GM18526 (cell line): ENCODE results near the gene SGK1.

Source experiments
- POLR2A ChIP-seq: IDR thresholded peaks from 3 replicates; pipeline ENCODE4 v1.6.1; 2011; ENCODE audit not compliant: insufficient read length; ENCODE audit errors: extremely low read depth

The SGK1 gene

DNA sequence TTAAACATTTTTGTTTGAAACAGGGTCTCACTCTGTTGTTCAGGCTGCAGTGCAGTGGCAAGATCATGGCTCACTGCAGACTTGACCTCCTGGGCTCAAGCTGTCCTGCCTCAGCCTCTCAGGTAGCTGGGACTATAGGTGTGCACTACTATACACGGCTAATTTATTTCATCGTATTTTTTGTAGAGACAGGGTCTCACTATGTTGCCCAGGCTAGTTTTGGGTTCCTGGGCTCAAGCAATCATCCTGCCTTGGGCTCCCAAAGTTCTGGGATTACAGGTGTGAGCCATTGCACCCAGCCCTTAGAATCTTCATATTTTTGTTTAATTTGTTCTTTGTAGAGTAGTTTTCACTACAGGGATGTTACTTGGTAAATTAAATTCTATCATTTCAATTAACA lies 67.1 kb downstream of the SGK1 start:
- TF ChIP-seq POLR2A = no peak

- TF ChIP-seq POLR2A = no peak
Measured at GRCh38 chr6:134249759-134250602, 67.9 kb downstream of the SGK1 start.

DNA sequence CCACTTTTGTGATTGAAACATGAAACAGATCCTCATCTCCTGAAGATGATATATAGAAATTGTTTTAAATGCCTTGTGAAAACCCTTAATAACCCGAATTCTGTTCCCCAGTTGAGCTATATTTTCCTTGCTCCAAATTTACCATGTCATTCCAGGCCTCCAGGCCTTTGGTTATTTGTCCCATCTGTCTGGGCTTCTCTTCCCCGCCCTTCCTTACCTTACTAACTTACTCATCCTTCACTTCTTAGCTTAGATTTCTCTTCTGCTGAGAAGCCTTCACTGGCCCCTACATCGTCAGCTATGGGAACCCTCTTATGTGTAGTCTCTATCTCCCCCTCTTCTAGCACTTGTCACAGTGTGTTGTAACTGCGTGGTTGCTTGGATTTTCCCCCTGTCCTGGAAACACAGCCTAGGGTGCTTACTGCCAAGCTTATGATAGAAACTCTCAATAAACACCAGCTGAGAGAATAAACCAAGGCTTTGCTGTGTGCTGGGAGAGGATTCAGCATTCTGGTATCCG lies 68.6 kb downstream of the SGK1 start:
- no peak for TF ChIP-seq POLR2A

DNA sequence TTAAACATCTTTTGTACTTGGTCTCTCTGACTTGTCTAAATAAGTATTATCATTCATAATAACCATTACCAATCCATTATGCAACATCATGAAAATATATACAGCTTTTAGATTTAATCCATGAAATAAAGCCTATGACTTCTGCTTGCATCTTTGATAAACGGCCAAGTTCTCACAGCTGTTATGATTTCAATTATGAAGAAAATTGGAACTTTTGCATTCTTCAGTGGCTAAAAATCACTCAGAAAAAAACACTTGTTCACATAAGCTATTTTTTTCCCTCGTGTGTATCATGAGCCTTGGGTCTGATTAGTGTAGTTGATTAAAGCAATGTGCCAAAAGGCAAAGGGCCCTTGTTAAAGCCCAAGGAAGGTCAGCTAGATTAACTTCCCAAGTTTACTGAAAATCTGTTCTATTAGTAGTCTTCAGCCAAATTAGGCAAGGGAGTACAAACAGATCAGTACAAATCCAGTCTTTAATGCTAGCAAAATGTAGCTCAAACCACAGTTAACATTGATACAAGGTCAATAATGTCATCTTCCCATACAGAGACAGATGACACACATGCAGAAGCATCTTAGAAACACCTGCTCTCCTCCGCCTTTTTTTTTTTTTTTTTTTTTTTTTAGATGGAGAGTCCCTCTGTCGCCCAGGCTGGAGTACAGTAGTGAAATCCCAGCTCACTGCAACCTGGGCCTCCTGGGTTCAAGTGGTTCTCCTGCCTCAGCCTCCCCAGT lies 69.9 kb downstream of the SGK1 start:
- TF ChIP-seq POLR2A = no peak

DNA sequence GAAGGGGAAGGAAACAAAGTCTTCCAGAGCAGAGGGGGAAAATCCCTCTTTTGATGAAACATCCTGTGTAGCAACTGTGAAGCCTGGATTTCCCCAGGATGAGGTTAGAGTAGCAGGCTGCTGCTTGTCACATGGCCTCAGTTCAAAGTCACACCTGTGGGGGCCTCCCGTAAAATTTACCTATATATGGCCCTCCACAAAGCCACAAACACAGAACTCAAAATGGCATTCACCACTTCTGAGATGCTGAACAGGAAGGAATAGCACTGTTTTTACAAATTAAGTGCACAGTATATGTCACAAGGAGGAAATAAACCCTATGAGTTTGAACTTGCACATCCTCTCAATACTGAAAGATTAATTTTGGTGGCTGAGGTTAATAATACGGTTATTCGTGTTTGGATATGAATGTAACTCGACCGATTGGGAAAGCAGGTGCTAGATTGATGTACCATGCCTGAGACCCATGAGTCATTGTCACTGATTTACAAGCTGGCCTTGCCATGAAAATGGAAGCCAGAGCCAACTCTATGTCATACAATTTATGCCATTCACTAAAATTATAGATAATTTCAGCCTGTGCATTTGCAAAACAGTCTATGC lies 70.6 kb downstream of the SGK1 start:
- TF ChIP-seq POLR2A = no peak

DNA sequence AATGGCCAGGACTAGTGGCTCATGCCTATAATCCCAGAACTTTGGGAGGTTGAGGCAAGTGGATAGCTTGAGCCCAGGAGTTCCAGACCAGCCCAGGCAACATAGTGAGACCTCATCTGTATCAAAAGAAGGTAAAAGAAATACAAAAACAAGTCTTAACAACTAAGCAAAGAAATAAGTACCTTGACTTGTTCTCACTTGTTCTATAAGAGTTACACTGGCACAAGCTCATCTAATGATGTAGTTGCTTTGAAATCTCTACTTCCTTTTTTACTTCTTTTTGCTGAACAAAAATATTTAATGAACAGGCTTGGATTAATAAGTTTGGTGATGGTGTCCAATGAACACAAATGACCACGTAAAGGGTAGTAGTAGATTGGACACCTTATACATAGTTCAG lies 72.2 kb downstream of the SGK1 start:
- TF ChIP-seq POLR2A = no peak

GRCh38 chr6:134245041-134245440 lies 72.9 kb downstream of the SGK1 start:
- TF ChIP-seq POLR2A = no peak

- no peak for TF ChIP-seq POLR2A
Measured at GRCh38 chr6:134240665-134241431, 77.1 kb downstream of the SGK1 start.

DNA sequence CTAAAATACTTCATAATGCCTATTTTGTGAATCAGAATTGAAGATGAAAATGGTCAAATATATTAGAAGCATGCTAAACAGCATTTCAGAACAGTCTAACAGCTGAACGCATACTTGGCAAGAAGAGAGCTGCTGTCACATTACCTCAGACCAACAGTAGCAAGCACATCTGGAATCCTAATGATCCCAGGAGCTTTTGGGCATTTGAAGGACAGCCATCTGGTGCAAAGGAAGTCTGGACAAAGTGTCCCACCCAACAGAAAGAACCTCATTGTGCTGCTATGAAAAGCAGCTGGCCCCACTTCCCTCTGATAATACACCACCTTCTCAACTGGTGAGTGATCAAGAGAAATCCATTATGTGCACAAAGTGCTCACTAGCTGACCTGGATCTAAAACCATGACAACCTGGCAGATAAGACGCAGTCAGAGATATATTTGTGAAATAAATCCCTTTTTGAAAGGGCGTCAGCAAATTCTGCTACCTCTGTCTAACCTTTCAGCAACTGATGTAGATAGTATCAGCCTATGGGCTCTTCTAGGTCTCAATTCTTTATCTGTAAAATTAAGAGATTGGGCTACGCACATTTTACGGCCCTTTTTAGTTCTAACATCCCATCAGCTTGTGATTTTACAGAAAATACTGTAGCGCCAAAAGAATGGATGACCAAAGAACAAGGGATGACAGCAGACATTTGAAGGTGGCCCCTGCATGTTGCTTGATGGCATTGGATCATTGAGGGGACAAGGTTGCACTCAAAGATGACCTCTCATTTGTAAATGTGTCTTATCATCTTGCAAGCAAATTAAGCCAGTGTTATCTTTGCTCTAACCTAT lies 78.7 kb downstream of the SGK1 start:
- TF ChIP-seq POLR2A = no peak

GRCh38 chr6:134238006-134238405 lies 79.9 kb downstream of the SGK1 start:
- TF ChIP-seq POLR2A = no peak

- no peak for TF ChIP-seq POLR2A
Measured at GRCh38 chr6:134235937-134236751, 81.8 kb downstream of the SGK1 start.

GRCh38 chr6:134233180-134233955 lies 84.5 kb downstream of the SGK1 start:
- TF ChIP-seq POLR2A = no peak

GRCh38 chr6:134230940-134231339 lies 87.0 kb downstream of the SGK1 start:
- no peak for TF ChIP-seq POLR2A

GRCh38 chr6:134230087-134230700 lies 87.7 kb downstream of the SGK1 start:
- no peak for TF ChIP-seq POLR2A
